Transverse colon (tissue), 3 donors: ENCODE results near the gene SASH1.

Experiments
- CTCF ChIP-seq, 5 experiments: fragments of 200-600 bp in 3 of 5; fragments of 450-650 bp in 2 of 5; sonication (generic) in 3 of 5; IDR thresholded peaks; 1 replicate in 2 of 5; 2 replicates in 3 of 5; pipeline ENCODE4 v1.5.1; 2016 to 2017; ENCODE audit warnings: antibody characterized with exemption in 5 of 5, inconsistent platforms in 3 of 5, mild to moderate bottlenecking in 2 of 5, moderate library complexity in 1 of 5
- POLR2A ChIP-seq: fragments of 450-650 bp; IDR thresholded peaks from one replicate; pipeline ENCODE4 v1.6.1; 2016; ENCODE audit warnings: antibody characterized with exemption, mild to moderate bottlenecking, moderate library complexity

- TF ChIP-seq CTCF (IDR thresholded peaks at IDR 0.05) (no peak), POLR2A (no peak)
Observed at GRCh38 chr6:148307405-148307804, 35.2 kb upstream of the SASH1 start.
